Gastrocnemius medialis (tissue), 4 donors: Measurements from ENCODE around the gene ZNF423.

Source experiments
- POLR2A ChIP-seq, 2 donors: fragments of 450-650 bp; IDR thresholded peaks; one replicate each; pipeline ENCODE4 v1.6.1; 2017; ENCODE audit warnings: antibody characterized with exemption in 2 of 2, mild to moderate bottlenecking in 2 of 2, moderate library complexity in 2 of 2
- TF ChIP-seq, protein P1 (sequence below), 5 experiments: fragments of 450-650 bp in 3 of 5; fragments of 200-600 bp in 2 of 5; sonication (generic) in 2 of 5; IDR thresholded peaks in 4 of 5; conservative IDR thresholded peaks in 1 of 5; 1 replicate in 4 of 5; 2 replicates in 1 of 5; pipeline ENCODE4 v1.5.1; 2016 to 2019; ENCODE audit warnings: antibody characterized with exemption in 5 of 5, mild to moderate bottlenecking in 3 of 5, moderate library complexity in 3 of 5

DNA sequence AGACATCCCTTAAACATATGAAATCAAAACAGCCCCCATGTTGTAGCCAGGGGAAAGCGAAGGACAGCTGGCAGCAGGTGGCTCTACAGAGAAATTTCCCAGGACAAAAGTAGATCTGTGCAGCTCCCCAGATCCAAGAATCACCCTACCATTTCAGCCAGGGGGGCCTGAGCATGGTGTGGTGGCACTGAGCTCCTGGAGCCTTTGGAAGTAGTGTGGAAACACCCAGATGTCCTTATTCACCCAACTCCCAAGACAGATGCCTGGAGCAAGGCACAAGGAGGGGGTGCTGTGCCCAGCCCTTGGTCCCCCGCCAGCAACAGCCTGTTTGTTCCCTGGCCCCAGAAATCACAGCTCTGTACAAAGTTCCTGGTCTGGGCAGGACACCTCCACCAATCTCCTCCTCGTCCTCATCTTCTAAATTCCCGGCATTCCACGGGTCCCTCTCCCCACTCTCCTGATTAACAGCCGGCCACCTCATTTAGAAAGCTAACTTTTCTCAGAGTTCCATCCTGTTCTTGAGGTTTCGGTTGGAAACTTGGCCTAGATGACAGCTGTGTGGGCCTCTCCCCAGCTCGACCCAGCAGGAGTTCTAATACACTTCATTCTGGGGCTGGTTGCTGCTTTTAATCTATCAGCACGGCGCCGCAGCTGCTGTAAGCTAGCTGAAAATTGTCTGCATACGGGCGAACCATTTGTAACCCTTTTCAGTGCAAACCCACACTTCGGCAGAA is 291.2 kb downstream of the ZNF423 start:
- TF ChIP-seq, protein P1, sequence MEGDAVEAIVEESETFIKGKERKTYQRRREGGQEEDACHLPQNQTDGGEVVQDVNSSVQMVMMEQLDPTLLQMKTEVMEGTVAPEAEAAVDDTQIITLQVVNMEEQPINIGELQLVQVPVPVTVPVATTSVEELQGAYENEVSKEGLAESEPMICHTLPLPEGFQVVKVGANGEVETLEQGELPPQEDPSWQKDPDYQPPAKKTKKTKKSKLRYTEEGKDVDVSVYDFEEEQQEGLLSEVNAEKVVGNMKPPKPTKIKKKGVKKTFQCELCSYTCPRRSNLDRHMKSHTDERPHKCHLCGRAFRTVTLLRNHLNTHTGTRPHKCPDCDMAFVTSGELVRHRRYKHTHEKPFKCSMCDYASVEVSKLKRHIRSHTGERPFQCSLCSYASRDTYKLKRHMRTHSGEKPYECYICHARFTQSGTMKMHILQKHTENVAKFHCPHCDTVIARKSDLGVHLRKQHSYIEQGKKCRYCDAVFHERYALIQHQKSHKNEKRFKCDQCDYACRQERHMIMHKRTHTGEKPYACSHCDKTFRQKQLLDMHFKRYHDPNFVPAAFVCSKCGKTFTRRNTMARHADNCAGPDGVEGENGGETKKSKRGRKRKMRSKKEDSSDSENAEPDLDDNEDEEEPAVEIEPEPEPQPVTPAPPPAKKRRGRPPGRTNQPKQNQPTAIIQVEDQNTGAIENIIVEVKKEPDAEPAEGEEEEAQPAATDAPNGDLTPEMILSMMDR (IDR thresholded peaks at IDR 0.05 in 4 of 5, conservative IDR thresholded peaks at IDR 0.05 in 1 of 5): no peak
- TF ChIP-seq POLR2A (IDR thresholded peaks at IDR 0.05): no peak
